TTC549 (cell line): ENCODE measurements around the gene SNX2.
"Not testable (repeated sequence)": the region's sequence is repeated elsewhere in the genome, so short reads cannot be mapped to it uniquely, and the experiment has no call there.

Source experiments
- FAIRE-seq: peaks from 2 replicates; lab custom pipeline; 2012; peaks lifted over from hg19 to GRCh38; lab: Jason Lieb, UNC

SNX2 gene

GRCh38 chr5:122774861-122775549 lies at the start of gene SNX2:
SNX2 (plus strand) TSS chr5:122775080; CDS start chr5:122775104, 24 bp downstream.
- FAIRE-seq, result no peak

- FAIRE-seq, result no peak
Observed at GRCh38 chr5:122727112-122727541, 47.8 kb upstream of the SNX2 start.

GRCh38 chr5:122730037-122730436 lies 44.8 kb upstream of the SNX2 start:
- no peak for FAIRE-seq

GRCh38 chr5:122730456-122730855 lies 44.4 kb upstream of the SNX2 start:
- no peak for FAIRE-seq

- no peak for FAIRE-seq
Observed at GRCh38 chr5:122736086-122736845, 38.6 kb upstream of the SNX2 start.

- no peak for FAIRE-seq
Observed at GRCh38 chr5:122738088-122738487, 36.8 kb upstream of the SNX2 start.

GRCh38 chr5:122741681-122742080 lies 33.2 kb upstream of the SNX2 start:
- no peak for FAIRE-seq

GRCh38 chr5:122743261-122743660 lies 31.6 kb upstream of the SNX2 start:
- no peak for FAIRE-seq

- no peak for FAIRE-seq
Observed at GRCh38 chr5:122745597-122745996, 29.3 kb upstream of the SNX2 start.

GRCh38 chr5:122749886-122750285 lies 25.0 kb upstream of the SNX2 start:
- no peak for FAIRE-seq

- no peak for FAIRE-seq
Observed at GRCh38 chr5:122751293-122751782, 23.5 kb upstream of the SNX2 start.

GRCh38 chr5:122753500-122753899 lies 21.4 kb upstream of the SNX2 start:
- no peak for FAIRE-seq

GRCh38 chr5:122755783-122756182 lies 19.1 kb upstream of the SNX2 start:
- FAIRE-seq, result no peak

GRCh38 chr5:122756264-122756911 lies 18.5 kb upstream of the SNX2 start:
- no peak for FAIRE-seq

- no peak for FAIRE-seq
Observed at GRCh38 chr5:122757285-122757684, 17.6 kb upstream of the SNX2 start.

GRCh38 chr5:122759241-122760070 lies 15.4 kb upstream of the SNX2 start:
- no peak for FAIRE-seq

- FAIRE-seq, result no peak
Observed at GRCh38 chr5:122760236-122760635, 14.6 kb upstream of the SNX2 start.

- no peak for FAIRE-seq
Observed at GRCh38 chr5:122761115-122761514, 13.8 kb upstream of the SNX2 start.

- FAIRE-seq, result not testable (repeated sequence)
Observed at GRCh38 chr5:122761896-122762295, 13.0 kb upstream of the SNX2 start.

- FAIRE-seq, result no peak
Observed at GRCh38 chr5:122766130-122766529, 8.8 kb upstream of the SNX2 start.

GRCh38 chr5:122770477-122770876 lies 4.4 kb upstream of the SNX2 start:
- no peak for FAIRE-seq

- no peak for FAIRE-seq
Observed at GRCh38 chr5:122772446-122772845, 2.4 kb upstream of the SNX2 start.
